GM21360 (cell line): ENCODE measurements around the gene STXBP6.
"Not testable (repeated sequence)": the region's sequence is repeated elsewhere in the genome, so short reads cannot be mapped to it uniquely, and the experiment has no call there.

Experiments used
- ATAC-seq: cut with Tn5 transposase; IDR thresholded peaks from one replicate; pipeline ENCODE4 v1.9.1; 2021; ENCODE audit warnings: mild to moderate bottlenecking, moderate library complexity; ENCODE audit not compliant: unreplicated experiment

STXBP6 gene

GRCh38 chr14:24813089-24813815 lies 236.7 kb downstream of the STXBP6 start:
- ATAC-seq, result no peak

DNA sequence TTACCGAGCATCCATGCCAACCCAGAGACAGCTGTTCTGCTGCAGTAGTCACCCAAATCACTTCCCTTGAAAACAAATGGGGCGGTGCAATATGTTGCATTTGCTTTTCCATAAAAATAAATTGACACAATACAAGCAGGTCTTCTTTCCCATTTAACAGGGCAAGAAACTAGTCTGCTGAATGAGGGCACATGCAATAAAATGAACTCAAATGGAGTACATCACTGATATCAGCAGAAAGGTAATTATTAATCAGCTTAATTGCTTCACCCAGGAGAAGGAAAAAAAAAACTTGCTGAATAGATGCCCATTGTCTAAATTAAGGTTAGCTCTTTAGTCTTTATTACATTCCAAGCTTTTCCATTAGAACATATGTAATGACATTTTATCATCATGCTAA lies 240.8 kb downstream of the STXBP6 start:
- ATAC-seq, result no peak

GRCh38 chr14:24808412-24808811 lies 241.5 kb downstream of the STXBP6 start:
- ATAC-seq, result no peak

GRCh38 chr14:24806061-24806678 lies 243.8 kb downstream of the STXBP6 start:
- no peak for ATAC-seq

GRCh38 chr14:24804552-24805212 lies 245.3 kb downstream of the STXBP6 start:
- ATAC-seq, result no peak

- no peak for ATAC-seq
Measured at GRCh38 chr14:24803933-24804494, 245.9 kb downstream of the STXBP6 start.

DNA sequence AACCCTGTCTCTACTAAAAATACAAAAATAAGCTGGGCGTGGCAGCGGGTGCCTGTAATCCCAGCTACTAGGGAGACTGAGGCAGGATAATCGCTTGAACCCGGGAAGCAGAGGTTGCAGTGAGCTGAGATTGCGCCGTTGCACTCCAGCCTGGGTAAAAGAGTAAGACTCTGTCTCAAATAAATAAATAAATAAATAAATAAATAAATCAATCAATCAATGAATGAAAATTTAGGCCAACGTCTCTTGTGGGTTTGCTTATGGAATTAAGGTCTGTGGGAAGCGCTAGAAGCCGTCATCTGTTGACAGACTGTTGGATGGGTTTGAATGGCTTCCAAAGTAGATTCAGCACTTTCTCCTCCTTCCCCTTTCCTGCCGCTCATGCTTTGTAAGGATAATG lies 246.5 kb downstream of the STXBP6 start:
- ATAC-seq, result not testable (repeated sequence)

GRCh38 chr14:24802236-24802635 lies 247.7 kb downstream of the STXBP6 start:
- ATAC-seq, result no peak

GRCh38 chr14:24801024-24801423 lies 248.9 kb downstream of the STXBP6 start:
- no peak for ATAC-seq

DNA sequence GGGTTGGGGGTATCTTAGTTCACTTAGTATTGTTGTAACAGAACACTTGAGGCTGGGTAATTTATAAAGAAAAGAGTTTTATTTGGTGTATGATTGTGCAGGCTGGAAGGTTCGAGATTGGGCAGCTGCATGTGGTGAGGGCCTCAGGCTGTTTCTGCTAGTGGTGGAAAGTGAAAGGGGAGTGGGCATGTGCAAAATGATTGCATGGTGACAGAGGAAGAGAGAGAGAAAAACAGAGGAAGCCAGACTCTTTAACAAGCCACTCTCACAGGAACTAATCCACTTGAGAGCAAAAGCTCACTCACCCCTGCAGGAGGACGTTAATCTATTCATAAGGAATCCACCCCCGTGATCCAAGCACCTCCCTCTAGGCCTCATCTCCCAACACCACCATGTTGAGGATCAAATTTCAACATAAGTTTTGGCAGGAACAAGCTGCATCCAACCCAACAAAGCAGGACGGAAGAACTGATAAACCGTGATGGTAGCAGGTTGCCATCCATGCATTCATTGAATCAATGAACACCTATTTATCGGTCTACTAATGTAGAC lies 251.0 kb downstream of the STXBP6 start:
- no peak for ATAC-seq

DNA sequence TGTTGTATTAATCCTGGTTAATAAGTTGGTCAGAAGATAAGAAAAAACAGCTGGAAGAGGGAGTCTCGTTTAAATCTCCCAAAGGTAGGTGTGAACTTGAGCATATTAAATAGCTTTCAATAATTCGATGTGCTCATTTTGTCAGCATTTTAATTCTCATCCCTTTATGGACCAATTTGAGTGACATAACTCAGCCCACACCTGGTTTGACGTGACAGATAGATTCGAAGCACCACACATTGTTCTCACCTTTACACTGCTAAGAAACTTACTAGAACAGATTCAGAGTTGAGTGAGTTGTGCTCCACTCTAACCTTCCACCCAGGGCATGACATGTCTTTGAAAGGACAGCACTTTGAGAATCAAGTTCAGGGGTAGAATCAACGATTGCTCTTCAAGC lies 254.5 kb downstream of the STXBP6 start:
- no peak for ATAC-seq

DNA sequence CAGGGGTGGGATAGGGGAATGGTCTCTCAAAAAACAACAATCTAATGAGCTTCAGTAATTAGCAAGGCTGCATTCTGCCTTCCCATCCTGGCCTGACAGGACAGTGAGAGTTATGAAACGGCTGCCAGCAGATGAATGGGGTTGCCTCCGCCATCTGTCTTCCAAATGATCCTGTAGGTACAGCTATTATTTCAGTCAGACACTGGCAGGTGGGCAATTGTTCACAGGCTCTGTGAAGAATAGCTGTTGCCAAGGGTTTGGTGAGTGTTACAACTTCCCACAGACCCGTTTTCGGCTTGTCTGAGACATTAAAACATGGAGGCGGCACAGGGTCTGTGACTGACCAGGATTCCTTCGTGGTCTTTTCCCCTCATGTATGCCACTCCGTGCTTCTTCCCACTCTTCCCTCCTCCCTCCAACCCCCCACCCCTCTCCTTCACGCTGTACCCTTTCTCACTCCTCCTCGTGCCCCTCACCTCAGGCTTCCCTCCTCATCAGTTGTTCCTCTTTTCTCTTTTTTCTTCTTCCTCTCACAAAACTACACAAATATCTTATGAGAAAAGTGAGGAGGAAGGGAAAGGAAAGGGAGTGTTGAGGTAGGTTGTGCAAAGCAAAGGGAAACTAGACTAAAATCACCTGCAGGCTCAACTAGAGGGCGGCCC lies 255.2 kb downstream of the STXBP6 start:
- ATAC-seq, result no peak

DNA sequence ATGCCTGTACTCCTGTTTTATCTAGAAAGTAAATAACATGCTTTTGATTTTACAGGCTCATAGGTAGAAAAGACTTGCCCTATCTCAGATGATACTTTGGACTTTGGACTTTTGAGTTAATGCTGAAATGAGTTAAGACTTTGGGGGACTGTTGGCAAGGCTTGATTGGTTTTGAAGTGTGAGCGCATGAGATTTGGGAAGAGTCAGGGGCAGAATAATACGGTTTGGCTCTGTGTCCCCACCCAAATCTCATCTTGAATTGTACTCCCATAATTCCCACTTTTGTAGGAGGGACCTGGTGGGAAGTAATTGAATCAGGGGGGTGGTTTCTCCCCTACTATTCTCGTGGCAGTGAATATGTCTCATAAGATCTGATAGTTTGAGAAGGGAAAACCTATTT lies 259.8 kb downstream of the STXBP6 start:
- no peak for ATAC-seq

GRCh38 chr14:24789378-24789884 lies 260.5 kb downstream of the STXBP6 start:
- ATAC-seq, result no peak

GRCh38 chr14:24785698-24786097 lies 264.2 kb downstream of the STXBP6 start:
- no peak for ATAC-seq

GRCh38 chr14:24784981-24785380 lies 265.0 kb downstream of the STXBP6 start:
- no peak for ATAC-seq

DNA sequence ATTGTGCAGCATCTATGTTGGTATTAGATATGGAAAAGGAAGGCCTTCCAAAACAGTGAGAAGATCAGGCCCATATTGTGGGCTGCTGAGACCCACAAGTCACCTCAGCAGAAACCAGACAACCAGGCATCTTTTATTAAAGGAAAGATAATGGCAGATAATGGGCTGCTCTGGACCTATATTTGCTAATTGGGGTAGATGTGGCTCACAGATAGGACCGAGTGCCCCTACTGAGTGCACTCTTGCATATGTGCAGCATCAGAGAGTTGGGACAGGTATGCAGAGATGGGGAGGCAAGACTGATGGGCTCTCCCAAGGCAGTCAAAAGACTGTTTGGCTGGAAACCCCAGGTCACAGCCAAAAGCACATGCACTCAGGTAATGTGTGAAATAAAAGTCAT lies 266.2 kb downstream of the STXBP6 start:
- no peak for ATAC-seq

- ATAC-seq, result no peak
Measured at GRCh38 chr14:24780281-24780680, 269.7 kb downstream of the STXBP6 start.

GRCh38 chr14:24777678-24778077 lies 272.3 kb downstream of the STXBP6 start:
- ATAC-seq, result no peak

- ATAC-seq, result no peak
Measured at GRCh38 chr14:24775950-24776349, 274.0 kb downstream of the STXBP6 start.
